ENCODE measurements around the gene ATRX.

- TF ChIP-seq CTCF (conservative IDR thresholded peaks at IDR 0.05; ENCODE audit: low read depth in 2 of 2) (no peak), EZH2 (IDR thresholded peaks at IDR 0.05; ENCODE audit: low read depth, unreplicated experiment) (no peak), POLR2AphosphoS5 (IDR thresholded peaks at IDR 0.05; ENCODE audit: low read depth) (no peak), REST (IDR thresholded peaks at IDR 0.05; ENCODE audit: unreplicated experiment) (no peak), EZH2phosphoT487 (IDR thresholded peaks at IDR 0.05; ENCODE audit: unreplicated experiment) (no peak), ZNF114 (CRISPR knock-in tag; IDR thresholded peaks at IDR 0.05) (no peak), JUNB (IDR thresholded peaks at IDR 0.05; ENCODE audit: unreplicated experiment) (no peak), STAT1 (IDR thresholded peaks at IDR 0.05; ENCODE audit: unreplicated experiment) (no peak), CREB1 (CRISPR knock-in tag; IDR thresholded peaks at IDR 0.05; ENCODE audit: low read depth) (no peak), ZNF462 (CRISPR knock-in tag; IDR thresholded peaks at IDR 0.05) (no peak), ETS1 (IDR thresholded peaks at IDR 0.05) (no peak), NANOG (IDR thresholded peaks at IDR 0.05; ENCODE audit: borderline replicate concordance) (no peak)
Observed at GRCh38 chrX:77505227-77505626, 280.8 kb downstream of the ATRX start.

All from GM23338 (cell line).